Left ventricle myocardium inferior (tissue), 1 donor: Measurements from ENCODE around the gene ZNF275. TPM values are rescaled to one million over a fixed set of nuclear protein-coding genes. Genes with fewer than 3 reads are reported as not detected.

Source experiments
- DNase-seq: peaks from one replicate; pipeline ENCODE4 v3.0.0-alpha.2; 2020
- H3K27ac ChIP-seq: fragments of 200-600 bp; replicated peaks from 2 replicates; pipeline ENCODE4 v1.8.0; 2021
- H3K27me3 ChIP-seq: fragments of 200-600 bp; 2 replicates; pipeline ENCODE4 v1.8.0; 2021; ENCODE audit warnings: low read depth
- H3K36me3 ChIP-seq: fragments of 200-600 bp; 2 replicates; pipeline ENCODE4 v1.8.0; 2021
- H3K4me1 ChIP-seq: fragments of 200-600 bp; 2 replicates; pipeline ENCODE4 v1.8.0; 2021
- H3K4me3 ChIP-seq: fragments of 200-600 bp; 2 replicates; pipeline ENCODE4 v1.8.0; 2021; ENCODE audit warnings: mild to moderate bottlenecking, moderate library complexity
- H3K9me3 ChIP-seq: fragments of 200-600 bp; replicated peaks from 2 replicates; pipeline ENCODE4 v1.8.0; 2021
- intact Hi-C: fragments of 100-400 bp; cut with micrococcal nuclease; formaldehyde crosslinking; loops from one replicate; pipeline ENCODE4 v1.11.0; 2022
- total RNA-seq: library from RNA; stranded (reverse); fragmentation: NEBNext Ultra II Directional; extraction: Animal tissue kit (Norgen Biotek cat#: 25700); gene quantifications from one replicate; pipeline ENCODE4 v1.2.1, GENCODE V29; 2021
- TF ChIP-seq, protein P1 (sequence below): fragments of 200-600 bp; IDR thresholded peaks from 2 replicates; pipeline ENCODE4 v1.8.0; 2021; ENCODE audit warnings: antibody characterized with exemption, mild to moderate bottlenecking, borderline replicate concordance
- donor health status: DM: no; HTN: yes; CAD: no; lungs with severe emphysema.

The ZNF275 gene
- total RNA-seq, 1 donor from 2014 or later, result 6.4 TPM

DNA sequence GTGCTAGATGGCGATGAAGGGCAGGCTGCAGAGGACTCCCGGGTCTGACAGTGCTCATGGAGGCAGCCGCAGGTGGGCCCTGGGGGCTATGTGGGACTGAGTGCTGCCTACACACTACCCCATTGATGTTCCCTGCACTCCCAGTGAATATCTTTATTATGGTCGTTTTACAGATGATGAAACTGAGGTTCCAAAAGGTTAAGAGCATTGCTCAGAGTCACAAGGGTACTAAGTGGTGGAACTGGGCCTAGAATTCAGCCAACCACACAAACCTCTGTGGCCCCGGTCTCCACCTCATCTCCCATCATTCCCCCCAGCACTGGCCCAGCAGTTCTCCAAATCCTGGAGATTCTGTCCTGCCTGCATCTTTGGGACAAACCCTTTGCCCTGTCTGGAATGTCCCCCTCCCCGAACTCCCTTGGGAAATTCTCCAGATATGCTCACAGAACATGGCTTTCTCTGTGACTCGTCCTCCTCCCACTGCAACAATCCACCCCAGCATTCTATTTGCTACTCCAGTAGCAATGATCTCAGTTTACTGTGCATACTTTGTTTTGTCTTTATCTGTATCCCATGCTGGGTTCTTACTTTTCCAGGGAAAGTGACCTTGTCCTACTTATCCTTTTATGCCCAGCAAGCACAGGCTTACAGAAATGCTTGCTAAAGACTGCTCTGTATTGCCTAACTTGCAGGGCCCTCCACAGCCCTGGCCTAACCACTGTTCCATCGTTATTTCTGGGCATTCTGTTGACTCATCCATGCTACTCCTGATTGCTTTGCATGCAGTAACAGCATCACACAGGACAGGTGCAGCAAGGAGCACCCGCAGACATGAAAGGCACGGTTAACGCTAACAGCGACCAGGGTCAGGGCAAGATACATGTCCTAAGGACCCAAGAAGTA lies 26.4 kb upstream of the ZNF275 start:
- DNase-seq, result no peak
- H3K36me3 ChIP-seq, result no peaks in the 10 kb centered on the region
- H3K9me3 ChIP-seq, result no peaks in the 10 kb centered on the region
- no peaks in the 10 kb centered on the region for H3K27me3 ChIP-seq
- H3K4me3 ChIP-seq, result no peak overlapping the region
- no peak overlapping the region for H3K27ac ChIP-seq
- no peaks in the 10 kb centered on the region for H3K4me1 ChIP-seq
- TF ChIP-seq, protein P1, sequence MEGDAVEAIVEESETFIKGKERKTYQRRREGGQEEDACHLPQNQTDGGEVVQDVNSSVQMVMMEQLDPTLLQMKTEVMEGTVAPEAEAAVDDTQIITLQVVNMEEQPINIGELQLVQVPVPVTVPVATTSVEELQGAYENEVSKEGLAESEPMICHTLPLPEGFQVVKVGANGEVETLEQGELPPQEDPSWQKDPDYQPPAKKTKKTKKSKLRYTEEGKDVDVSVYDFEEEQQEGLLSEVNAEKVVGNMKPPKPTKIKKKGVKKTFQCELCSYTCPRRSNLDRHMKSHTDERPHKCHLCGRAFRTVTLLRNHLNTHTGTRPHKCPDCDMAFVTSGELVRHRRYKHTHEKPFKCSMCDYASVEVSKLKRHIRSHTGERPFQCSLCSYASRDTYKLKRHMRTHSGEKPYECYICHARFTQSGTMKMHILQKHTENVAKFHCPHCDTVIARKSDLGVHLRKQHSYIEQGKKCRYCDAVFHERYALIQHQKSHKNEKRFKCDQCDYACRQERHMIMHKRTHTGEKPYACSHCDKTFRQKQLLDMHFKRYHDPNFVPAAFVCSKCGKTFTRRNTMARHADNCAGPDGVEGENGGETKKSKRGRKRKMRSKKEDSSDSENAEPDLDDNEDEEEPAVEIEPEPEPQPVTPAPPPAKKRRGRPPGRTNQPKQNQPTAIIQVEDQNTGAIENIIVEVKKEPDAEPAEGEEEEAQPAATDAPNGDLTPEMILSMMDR, result no peak
- intact Hi-C loops, result no loop called here

DNA sequence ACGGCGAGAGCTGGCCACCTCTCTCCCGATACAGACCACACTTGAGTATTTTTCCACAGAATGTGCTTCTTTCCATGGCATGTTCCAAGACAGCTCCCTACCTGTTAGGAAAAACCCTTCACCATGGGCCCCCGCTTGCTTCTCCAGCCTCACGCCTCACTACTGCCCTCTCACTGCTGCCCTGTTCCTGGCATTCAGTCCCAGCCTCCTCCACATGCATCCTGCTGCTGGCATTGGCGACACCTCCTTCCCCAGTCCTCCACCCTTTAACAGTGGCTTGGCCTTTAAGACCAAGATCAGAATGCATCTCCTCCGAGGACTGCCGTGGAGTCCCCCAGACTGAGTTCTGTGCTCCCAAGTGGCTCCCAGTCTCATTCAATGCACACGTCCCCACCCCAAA lies 23.1 kb upstream of the ZNF275 start:
- no peak for DNase-seq
- H3K9me3 ChIP-seq, result no peaks in the 10 kb centered on the region
- intact Hi-C loops, result no loop called here
- H3K36me3 ChIP-seq, result no peaks in the 10 kb centered on the region
- H3K27ac ChIP-seq, result no peak overlapping the region
- H3K4me1 ChIP-seq, result no peaks in the 10 kb centered on the region
- TF ChIP-seq, protein P1, result no peak
- no peaks in the 10 kb centered on the region for H3K27me3 ChIP-seq
- H3K4me3 ChIP-seq, result no peak overlapping the region

DNA sequence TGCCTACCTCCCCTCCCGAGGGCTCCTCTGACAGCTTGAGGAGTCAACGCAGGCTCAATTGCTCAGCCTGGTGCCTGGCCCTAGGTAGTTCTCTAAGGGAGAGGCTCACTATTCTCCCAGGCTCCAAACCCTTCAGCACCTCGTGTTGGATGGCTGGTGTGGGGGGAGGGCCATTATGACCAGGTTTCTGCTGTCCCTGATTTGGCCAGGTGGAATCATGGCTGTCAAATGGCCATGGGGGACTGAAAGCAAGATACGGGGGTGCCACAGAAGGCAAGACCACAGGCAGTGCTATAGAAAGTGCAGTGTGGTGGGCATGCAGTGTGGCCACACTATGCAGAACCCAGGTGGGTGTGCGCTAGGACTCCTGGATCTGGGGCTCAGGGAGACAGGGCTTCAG lies 21.9 kb upstream of the ZNF275 start:
- no peaks in the 10 kb centered on the region for H3K9me3 ChIP-seq
- no peaks in the 10 kb centered on the region for H3K4me1 ChIP-seq
- intact Hi-C loops, result no loop called here
- no peaks in the 10 kb centered on the region for H3K36me3 ChIP-seq
- H3K27me3 ChIP-seq, result no peaks in the 10 kb centered on the region
- no peak overlapping the region for H3K4me3 ChIP-seq
- TF ChIP-seq, protein P1, result no peak
- H3K27ac ChIP-seq, result no peak overlapping the region
- no peak for DNase-seq

DNA sequence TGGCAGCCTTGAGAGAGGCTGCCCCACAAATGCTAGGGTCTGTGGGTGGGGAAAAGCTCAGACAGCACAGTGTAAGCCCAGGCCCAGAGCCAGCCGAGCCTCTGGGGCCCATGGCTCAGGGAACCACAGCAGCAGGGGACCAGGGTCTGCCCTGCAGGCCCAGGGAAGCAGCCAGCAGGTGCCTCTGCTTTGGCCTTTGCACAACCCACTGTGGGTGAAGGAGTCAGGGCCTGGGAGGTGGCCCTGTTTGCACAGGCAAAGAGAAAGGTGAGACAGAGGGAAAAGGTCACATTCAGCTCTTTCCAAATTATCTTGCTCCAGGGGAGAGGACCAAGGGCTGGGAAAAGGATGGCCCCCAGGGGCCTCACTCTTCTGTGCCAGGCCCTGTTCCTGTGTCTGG lies 21.1 kb upstream of the ZNF275 start:
- TF ChIP-seq, protein P1, result no peak
- intact Hi-C loops, result no loop called here
- Histone ChIP-seq H3K27me3 (no peaks in the 10 kb centered on the region), H3K27ac (no peak overlapping the region), H3K36me3 (no peaks in the 10 kb centered on the region), H3K4me3 (no peak overlapping the region), H3K9me3 (no peaks in the 10 kb centered on the region), H3K4me1 (no peaks in the 10 kb centered on the region)
- DNase-seq, result no peak

DNA sequence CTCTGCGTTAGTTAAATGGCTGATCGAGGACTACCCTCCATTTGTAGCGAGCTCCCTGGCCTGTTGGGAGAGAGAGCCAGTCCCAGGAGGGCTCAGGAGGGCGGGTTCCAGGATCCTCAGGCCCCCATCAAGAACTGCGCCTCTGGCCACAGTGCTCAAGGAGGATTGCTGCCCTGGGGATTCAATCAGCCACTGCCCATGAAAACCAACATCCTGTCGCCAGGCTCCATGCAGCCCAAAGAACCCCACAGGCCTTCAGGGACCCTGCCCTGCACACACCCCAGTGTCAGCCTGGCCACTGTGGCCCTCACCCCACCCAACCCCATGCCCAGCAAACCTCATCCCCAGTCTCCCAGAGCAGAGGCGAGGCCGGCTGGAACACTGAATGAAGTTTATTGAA lies 16.6 kb upstream of the ZNF275 start:
- Histone ChIP-seq H3K4me1 (no peaks in the 10 kb centered on the region), H3K36me3 (no peaks in the 10 kb centered on the region), H3K9me3 (no peaks in the 10 kb centered on the region), H3K27me3 (peaks cover 22% of the 10 kb centered on the region), H3K27ac (no peak overlapping the region), H3K4me3 (no peak overlapping the region)
- DNase-seq, result no peak
- intact Hi-C loops, result no loop called here
- TF ChIP-seq, protein P1, result no peak
